ENCODE measurements around the gene KCNMB2. TPM values are rescaled to one million over a fixed set of nuclear protein-coding genes. Genes with fewer than 3 reads are reported as not detected.

The KCNMB2 gene
- polyA plus RNA-seq, 1 donor, result 13.1 TPM

- DNase-seq (ENCODE audit: low read depth), result no peak
These were observed 271.5 kb downstream of the KCNMB2 start for GRCh38 chr3:178807694-178808093.

GRCh38 chr3:178808748-178809147 is 272.5 kb downstream of the KCNMB2 start:
- DNase-seq (ENCODE audit: low read depth), result no peak

- DNase-seq (ENCODE audit: low read depth), result no peak
These were observed 273.9 kb downstream of the KCNMB2 start for GRCh38 chr3:178810181-178810580.

- no peak for DNase-seq (ENCODE audit: low read depth)
These were observed 286.5 kb downstream of the KCNMB2 start for GRCh38 chr3:178822722-178823121.

- DNase-seq (ENCODE audit: low read depth), result no peak
These were observed 286.9 kb downstream of the KCNMB2 start for GRCh38 chr3:178823150-178823549.

- DNase-seq (ENCODE audit: low read depth), result no peak
These were observed 287.5 kb downstream of the KCNMB2 start for GRCh38 chr3:178823591-178824246.

GRCh38 chr3:178826435-178827123 is 290.3 kb downstream of the KCNMB2 start:
- no peak for DNase-seq (ENCODE audit: low read depth)

- DNase-seq (ENCODE audit: low read depth), result no peak
These were observed 291.1 kb downstream of the KCNMB2 start for GRCh38 chr3:178827285-178827856.

GRCh38 chr3:178833695-178834094 is 297.5 kb downstream of the KCNMB2 start:
- no peak for DNase-seq (ENCODE audit: low read depth)

- no peak for DNase-seq (ENCODE audit: low read depth)
These were observed 298.8 kb downstream of the KCNMB2 start for GRCh38 chr3:178835033-178835432.

GRCh38 chr3:178837512-178837911 is 301.3 kb downstream of the KCNMB2 start:
- no peak for DNase-seq (ENCODE audit: low read depth)

- DNase-seq (ENCODE audit: low read depth), result no peak
These were observed 304.4 kb downstream of the KCNMB2 start for GRCh38 chr3:178840586-178840985.

- no peak for DNase-seq (ENCODE audit: low read depth)
These were observed 304.8 kb downstream of the KCNMB2 start for GRCh38 chr3:178841011-178841410.

GRCh38 chr3:178844916-178845315 is 308.7 kb downstream of the KCNMB2 start:
- no peak for DNase-seq (ENCODE audit: low read depth)

GRCh38 chr3:178845420-178846118 is 309.3 kb downstream of the KCNMB2 start:
- DNase-seq (ENCODE audit: low read depth), result no peak

- DNase-seq (ENCODE audit: low read depth), result peak; percentile 88
These were observed 311.0 kb downstream of the KCNMB2 start for GRCh38 chr3:178847190-178847589.

- no peak for DNase-seq (ENCODE audit: low read depth)
These were observed 313.1 kb downstream of the KCNMB2 start for GRCh38 chr3:178849199-178849910.

GRCh38 chr3:178850450-178851190 is 314.4 kb downstream of the KCNMB2 start:
- no peak for DNase-seq (ENCODE audit: low read depth)

- no peak for DNase-seq (ENCODE audit: low read depth)
These were observed 315.3 kb downstream of the KCNMB2 start for GRCh38 chr3:178851564-178851963.

GRCh38 chr3:178856804-178857203 is 320.6 kb downstream of the KCNMB2 start:
- DNase-seq (ENCODE audit: low read depth), result no peak

- no peak for DNase-seq (ENCODE audit: low read depth)
These were observed 323.1 kb downstream of the KCNMB2 start for GRCh38 chr3:178859386-178859785.
